GM06990 (cell line): Measurements from ENCODE around the gene SORL1-AS1.
"Not testable (repeated sequence)": the region's sequence is repeated elsewhere in the genome, so short reads cannot be mapped to it uniquely, and the experiment has no call there.

Experiments used
- DNase-seq: peaks from one replicate; pipeline ENCODE4 v3.0.0-alpha.2; 2011; ENCODE audit not compliant: insufficient read length; ENCODE audit errors: extremely low read depth
- H3K27me3 ChIP-seq: replicated peaks from 2 replicates; pipeline ENCODE4 v1.6.0; 2011; ENCODE audit warnings: low read length; ENCODE audit not compliant: control insufficient read depth, insufficient read depth
- H3K36me3 ChIP-seq: 2 replicates; pipeline ENCODE4 v1.5.1; 2011; ENCODE audit warnings: low read length; ENCODE audit not compliant: control insufficient read depth, insufficient read depth
- H3K4me3 ChIP-seq: replicated peaks from 2 replicates; pipeline ENCODE4 v1.5.1; 2011; ENCODE audit warnings: low read depth, mild to moderate bottlenecking, control low read depth, low read length
- TF ChIP-seq, protein P1 (sequence below): IDR thresholded peaks from 2 replicates; pipeline ENCODE4 v1.5.1; 2011; ENCODE audit warnings: low read length, control low read depth, mild to moderate bottlenecking, inconsistent platforms; ENCODE audit not compliant: insufficient read depth, poor library complexity, severe bottlenecking

SORL1-AS1 gene

DNA sequence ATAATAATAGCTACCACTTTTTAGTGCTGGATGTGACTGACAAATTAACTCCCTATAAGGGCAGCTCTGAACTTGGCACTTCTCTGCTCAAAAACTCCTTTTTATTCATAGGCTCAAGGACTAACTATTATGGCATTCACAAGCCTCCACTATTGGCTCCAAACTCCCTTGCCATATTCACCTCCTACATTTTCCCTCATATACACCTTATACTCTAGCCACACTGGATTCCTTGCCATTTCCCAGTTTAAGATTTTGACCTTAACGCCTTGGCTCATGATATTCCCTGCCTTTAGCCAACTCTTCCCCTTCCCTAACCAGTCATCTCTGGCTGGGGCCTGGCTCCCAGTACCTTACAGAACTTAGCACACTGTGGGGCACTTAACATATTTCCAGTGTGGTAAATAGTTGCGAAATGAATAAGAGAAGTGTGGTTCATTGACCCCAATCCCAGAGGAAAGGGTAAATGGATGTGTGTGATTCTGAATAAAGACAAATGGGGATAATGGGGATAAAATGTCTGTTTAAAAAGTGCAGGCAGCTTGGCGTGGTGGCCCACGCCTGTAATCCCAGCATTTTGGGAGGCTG lies 40.7 kb downstream of the SORL1-AS1 start:
- Histone ChIP-seq H3K4me3 (no peak overlapping the region), H3K27me3 (no peaks in the 10 kb centered on the region), H3K36me3 (no peaks in the 10 kb centered on the region)
- DNase-seq = no peak
- TF ChIP-seq, protein P1, sequence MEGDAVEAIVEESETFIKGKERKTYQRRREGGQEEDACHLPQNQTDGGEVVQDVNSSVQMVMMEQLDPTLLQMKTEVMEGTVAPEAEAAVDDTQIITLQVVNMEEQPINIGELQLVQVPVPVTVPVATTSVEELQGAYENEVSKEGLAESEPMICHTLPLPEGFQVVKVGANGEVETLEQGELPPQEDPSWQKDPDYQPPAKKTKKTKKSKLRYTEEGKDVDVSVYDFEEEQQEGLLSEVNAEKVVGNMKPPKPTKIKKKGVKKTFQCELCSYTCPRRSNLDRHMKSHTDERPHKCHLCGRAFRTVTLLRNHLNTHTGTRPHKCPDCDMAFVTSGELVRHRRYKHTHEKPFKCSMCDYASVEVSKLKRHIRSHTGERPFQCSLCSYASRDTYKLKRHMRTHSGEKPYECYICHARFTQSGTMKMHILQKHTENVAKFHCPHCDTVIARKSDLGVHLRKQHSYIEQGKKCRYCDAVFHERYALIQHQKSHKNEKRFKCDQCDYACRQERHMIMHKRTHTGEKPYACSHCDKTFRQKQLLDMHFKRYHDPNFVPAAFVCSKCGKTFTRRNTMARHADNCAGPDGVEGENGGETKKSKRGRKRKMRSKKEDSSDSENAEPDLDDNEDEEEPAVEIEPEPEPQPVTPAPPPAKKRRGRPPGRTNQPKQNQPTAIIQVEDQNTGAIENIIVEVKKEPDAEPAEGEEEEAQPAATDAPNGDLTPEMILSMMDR = no peak

DNA sequence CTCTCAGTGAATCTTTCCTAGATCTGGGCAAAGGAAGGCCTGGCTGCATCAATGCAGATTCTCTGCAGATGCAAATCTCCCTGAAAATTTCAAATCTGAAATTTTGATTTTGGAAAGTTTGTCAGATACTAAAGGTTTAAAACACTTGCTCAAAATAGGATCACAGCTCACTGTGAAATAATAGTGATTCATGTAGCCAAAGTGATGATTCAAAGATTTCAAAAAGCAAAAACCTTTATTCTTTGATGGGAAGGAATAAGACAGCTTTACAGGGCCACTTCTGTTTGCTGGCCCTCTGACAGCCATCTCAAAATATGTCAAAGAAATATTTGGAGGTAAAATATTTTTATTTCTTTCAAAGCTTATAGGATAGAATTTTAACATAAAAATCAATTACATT lies 41.4 kb downstream of the SORL1-AS1 start:
- DNase-seq, H3K4me3 ChIP-seq, H3K36me3 ChIP-seq, H3K27me3 ChIP-seq: not testable (repeated sequence)

DNA sequence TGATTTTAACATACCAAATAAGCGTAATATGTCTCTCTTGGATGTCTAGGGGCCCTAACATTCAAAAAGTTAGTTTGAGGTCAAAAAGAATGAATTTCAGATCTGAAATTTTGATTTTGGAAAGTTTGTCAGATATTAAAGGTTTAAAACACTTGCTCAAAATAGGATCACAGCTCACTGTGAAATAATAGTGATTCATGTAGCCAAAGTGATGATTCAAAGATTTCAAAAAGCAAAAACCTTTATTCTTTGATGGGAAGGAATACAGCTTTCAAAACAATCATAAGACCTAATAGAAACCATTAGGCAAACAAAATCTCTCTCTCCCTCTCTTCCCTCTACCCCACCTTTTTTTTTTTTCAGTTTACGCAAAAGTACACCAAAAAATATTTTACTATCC lies 42.7 kb downstream of the SORL1-AS1 start:
- not testable (repeated sequence) for H3K27me3 ChIP-seq, H3K4me3 ChIP-seq, DNase-seq, H3K36me3 ChIP-seq

DNA sequence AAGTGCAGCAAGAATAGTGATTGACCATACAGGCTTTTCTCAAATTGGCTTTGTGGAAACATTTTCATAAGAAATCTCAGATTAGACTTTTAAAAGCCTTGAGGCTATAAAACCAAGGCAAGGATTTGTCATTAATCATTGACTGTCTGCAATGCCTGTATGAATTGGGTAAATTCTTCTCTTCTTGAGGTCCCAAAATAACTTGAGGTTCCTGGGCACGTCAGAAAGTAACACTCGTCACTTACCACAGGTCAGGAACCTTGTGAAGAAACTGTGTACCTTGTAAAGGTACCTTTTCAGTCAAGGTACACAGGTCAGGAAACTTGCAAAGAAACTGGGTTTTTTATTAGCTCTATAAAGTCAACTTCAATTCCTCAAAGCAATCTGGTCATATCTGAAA lies 43.9 kb downstream of the SORL1-AS1 start:
- Histone ChIP-seq H3K27me3 (no peaks in the 10 kb centered on the region), H3K4me3 (no peak overlapping the region), H3K36me3 (no peaks in the 10 kb centered on the region)
- TF ChIP-seq, protein P1 = no peak
- no peak for DNase-seq

DNA sequence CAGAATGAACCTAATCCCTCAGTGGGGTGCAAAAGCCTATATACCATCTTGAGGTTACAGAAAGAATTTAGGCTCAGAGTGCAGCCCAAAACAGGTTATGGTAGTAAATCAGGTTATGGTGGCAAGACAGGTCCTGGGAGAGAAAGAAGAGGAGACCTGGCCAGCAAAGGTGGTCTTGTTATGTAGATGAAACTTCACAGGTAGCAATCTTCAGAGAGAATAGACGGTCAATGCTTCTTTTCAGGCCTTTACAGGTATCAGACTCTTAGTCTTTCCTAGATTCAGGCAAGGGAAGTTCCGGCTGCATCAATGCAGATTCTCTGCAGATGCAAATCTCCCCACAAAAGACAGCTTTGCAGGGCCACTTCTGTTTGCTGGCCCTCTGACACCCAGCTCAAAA lies 46.5 kb downstream of the SORL1-AS1 start:
- Histone ChIP-seq H3K4me3 (no peak overlapping the region), H3K27me3 (no peaks in the 10 kb centered on the region), H3K36me3 (no peaks in the 10 kb centered on the region)
- TF ChIP-seq, protein P1 = no peak
- no peak for DNase-seq

DNA sequence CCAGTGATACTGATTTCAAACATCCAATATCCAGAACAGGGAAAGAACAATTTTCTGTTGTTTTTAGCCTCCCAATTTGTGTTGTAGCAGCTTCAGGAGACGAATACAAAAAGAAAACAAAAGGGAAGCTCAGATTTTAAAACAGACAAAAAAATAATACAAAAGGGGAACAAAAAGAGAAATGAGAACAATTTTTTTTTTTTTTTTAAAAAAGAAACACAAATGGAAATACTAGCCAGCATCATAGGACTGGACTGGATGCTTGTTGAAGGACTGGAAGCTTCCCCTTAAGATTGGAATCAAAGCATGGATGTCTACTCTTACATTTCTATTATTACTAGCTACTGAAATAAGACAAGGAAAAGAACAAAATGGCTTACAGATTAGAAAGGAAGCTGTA lies 47.1 kb downstream of the SORL1-AS1 start:
- Histone ChIP-seq H3K36me3 (no peaks in the 10 kb centered on the region), H3K27me3 (no peaks in the 10 kb centered on the region)
- DNase-seq = no peak

More for the DNA sequence above, 47.1 kb downstream of the SORL1-AS1 start:
- H3K4me3 ChIP-seq = no peak overlapping the region
- TF ChIP-seq, protein P1 = no peak
